Kidney (tissue), 14 donors: ENCODE results near the gene DROSHA. TPM values are rescaled to one million over a fixed set of nuclear protein-coding genes. Genes with fewer than 3 reads are reported as not detected.
"Not testable (repeated sequence)": the region's sequence is repeated elsewhere in the genome, so short reads cannot be mapped to it uniquely, and the experiment has no call there.

Source experiments
- DNase-seq, 5 donors: peaks; one replicate each; pipeline ENCODE4 v3.0.0-alpha.2; 2013 to 2020
- FAIRE-seq: peaks from 2 replicates; lab custom pipeline; 2012; peaks lifted over from hg19 to GRCh38; lab: Jason Lieb, UNC
- H3K27ac ChIP-seq, 2 donors: one replicate each; pipeline ENCODE4 v1.7.0; 2013; ENCODE audit warnings: low read depth in 2 of 2, low read length in 2 of 2, inconsistent platforms in 1 of 2
- H3K27me3 ChIP-seq: one replicate; pipeline ENCODE4 v1.7.1; 2013; ENCODE audit warnings: low read length, inconsistent platforms; ENCODE audit not compliant: control insufficient read depth, insufficient read depth
- H3K36me3 ChIP-seq, 3 donors: one replicate each; pipeline versions ENCODE4 v1.7.0 to v1.7.1; 2013; ENCODE audit warnings: low read length in 3 of 3, control low read depth in 1 of 3, inconsistent platforms in 1 of 3; ENCODE audit not compliant: insufficient read depth in 3 of 3, control insufficient read depth in 2 of 3
- H3K4me1 ChIP-seq, 3 donors: one replicate each; pipeline versions ENCODE4 v1.7.0 to v1.7.1; 2013; ENCODE audit warnings: low read length in 3 of 3, inconsistent platforms in 1 of 3, low read depth in 1 of 3; ENCODE audit not compliant: control insufficient read depth in 2 of 3, insufficient read depth in 2 of 3
- H3K4me3 ChIP-seq, 3 donors: one replicate each; pipeline versions ENCODE4 v1.7.0 to v1.8.1; 2013; ENCODE audit warnings: low read length in 3 of 3, control low read depth in 1 of 3, inconsistent platforms in 1 of 3
- H3K9ac ChIP-seq, 3 donors: one replicate each; pipeline versions ENCODE4 v1.7.0 to v1.7.1; 2013; ENCODE audit warnings: low read length in 3 of 3, control low read depth in 1 of 3, inconsistent platforms in 1 of 3
- H3K9me3 ChIP-seq, 3 donors: one replicate each; pipeline versions ENCODE4 v1.7.0 to v1.7.1; 2013; ENCODE audit warnings: low read length in 3 of 3, control low read depth in 1 of 3, inconsistent platforms in 1 of 3; ENCODE audit not compliant: control insufficient read depth in 2 of 3, insufficient read depth in 1 of 3
- intact Hi-C: fragments of 100-400 bp; cut with DNase I; formaldehyde crosslinking; loops from one replicate; pipeline ENCODE4 v1.11.1; 2022
- polyA plus RNA-seq: library from polyadenylated mRNA; stranded (reverse); fragments of 350-450 nt; fragmentation: Illumina TruSeq; extraction: RNeasy Lipid Tissue Mini Kit (QIAGEN cat#74804); gene quantifications from one replicate; pipeline ENCODE4 v1.2.3, GENCODE V29; 2014; ENCODE audit warnings: low read depth, low replicate concordance; ENCODE audit not compliant: insufficient read depth
- total RNA-seq: library from RNA; stranded (reverse); fragmentation: NEBNext Ultra II Directional; extraction: Animal tissue kit (Norgen Biotek cat#: 25700); gene quantifications from one replicate; pipeline ENCODE4 v1.2.1, GENCODE V29; 2021
- TF ChIP-seq, protein P1 (sequence below): IDR thresholded peaks from 3 replicates; pipeline ENCODE4 v1.5.1; 2012; ENCODE audit warnings: mild to moderate bottlenecking, moderate library complexity, borderline replicate concordance; ENCODE audit not compliant: insufficient read depth; ENCODE audit errors: extremely low read depth
- donor health status: control.
- donor health status: control.
- donor health status: control.
- donor health status: control.
- donor health status: control.
- donor health status: DM: yes; HTN: yes; CAD: no.
- donor health status: Normal renal cell carcinoma (clear cell type).

DROSHA gene
- total and polyA plus RNA-seq, 2 donors from 2014 or later = 39.9 to 51.6 TPM

DNA sequence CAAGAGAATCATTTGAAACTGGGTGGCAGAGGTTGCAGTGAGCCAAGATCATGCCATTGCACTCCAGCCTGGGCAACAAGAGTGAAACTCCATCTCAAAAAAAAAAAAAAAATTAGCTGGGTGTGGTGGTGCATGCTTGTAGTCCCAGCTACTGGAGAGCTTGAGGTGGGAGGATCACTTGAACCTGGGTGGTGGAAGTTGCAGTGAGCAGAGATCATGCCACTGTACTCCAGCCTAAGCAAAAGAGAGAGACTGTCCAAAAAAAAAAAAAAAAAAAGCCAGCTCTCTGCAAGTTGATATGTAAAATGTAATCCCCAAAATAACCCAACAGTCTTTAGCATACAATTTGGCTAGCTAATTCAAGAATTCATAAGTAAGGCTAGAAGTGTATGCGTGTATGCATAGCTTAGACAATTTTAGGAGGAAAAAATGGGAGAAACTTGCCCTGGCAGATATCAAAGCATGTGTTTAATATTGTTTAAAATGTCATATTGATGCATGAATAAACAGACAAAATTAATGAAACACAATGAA lies 36.5 kb upstream of the DROSHA start:
- H3K4me3 ChIP-seq = no peak overlapping the region
- no peaks in the 10 kb centered on the region for H3K27me3 ChIP-seq
- H3K27ac ChIP-seq = no peak overlapping the region
- TF ChIP-seq, protein P1, sequence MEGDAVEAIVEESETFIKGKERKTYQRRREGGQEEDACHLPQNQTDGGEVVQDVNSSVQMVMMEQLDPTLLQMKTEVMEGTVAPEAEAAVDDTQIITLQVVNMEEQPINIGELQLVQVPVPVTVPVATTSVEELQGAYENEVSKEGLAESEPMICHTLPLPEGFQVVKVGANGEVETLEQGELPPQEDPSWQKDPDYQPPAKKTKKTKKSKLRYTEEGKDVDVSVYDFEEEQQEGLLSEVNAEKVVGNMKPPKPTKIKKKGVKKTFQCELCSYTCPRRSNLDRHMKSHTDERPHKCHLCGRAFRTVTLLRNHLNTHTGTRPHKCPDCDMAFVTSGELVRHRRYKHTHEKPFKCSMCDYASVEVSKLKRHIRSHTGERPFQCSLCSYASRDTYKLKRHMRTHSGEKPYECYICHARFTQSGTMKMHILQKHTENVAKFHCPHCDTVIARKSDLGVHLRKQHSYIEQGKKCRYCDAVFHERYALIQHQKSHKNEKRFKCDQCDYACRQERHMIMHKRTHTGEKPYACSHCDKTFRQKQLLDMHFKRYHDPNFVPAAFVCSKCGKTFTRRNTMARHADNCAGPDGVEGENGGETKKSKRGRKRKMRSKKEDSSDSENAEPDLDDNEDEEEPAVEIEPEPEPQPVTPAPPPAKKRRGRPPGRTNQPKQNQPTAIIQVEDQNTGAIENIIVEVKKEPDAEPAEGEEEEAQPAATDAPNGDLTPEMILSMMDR = no peak
- H3K4me1 ChIP-seq = no peaks in the 10 kb centered on the region
- intact Hi-C loops = no loop called here
- FAIRE-seq = no peak
- no peaks in the 10 kb centered on the region for H3K36me3 ChIP-seq
- DNase-seq = no peak
- H3K9me3 ChIP-seq = no peaks in the 10 kb centered on the region
- H3K9ac ChIP-seq = no peak overlapping the region

DNA sequence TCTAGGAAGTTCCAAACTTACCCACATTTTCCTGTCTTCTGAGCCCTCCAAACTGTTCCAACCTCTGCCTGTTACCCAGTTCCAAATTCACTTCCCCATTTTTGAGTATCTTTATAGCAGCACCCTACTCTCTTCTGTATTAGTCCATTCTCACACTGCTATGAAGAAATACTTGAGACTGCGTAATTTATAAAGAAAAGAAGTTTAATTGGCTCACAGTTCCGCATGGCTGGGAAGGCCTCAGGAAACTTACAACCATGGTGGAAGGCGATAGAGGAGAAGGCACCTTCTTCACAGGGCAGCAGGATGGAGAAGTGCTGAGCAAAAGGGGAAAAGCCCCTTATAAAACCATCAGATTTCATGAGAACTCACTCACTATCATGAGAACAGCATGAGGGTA lies 34.5 kb upstream of the DROSHA start:
- H3K4me1 ChIP-seq, H3K27me3 ChIP-seq, FAIRE-seq, H3K9me3 ChIP-seq, H3K4me3 ChIP-seq, H3K27ac ChIP-seq, H3K36me3 ChIP-seq, DNase-seq, intact Hi-C loops, H3K9ac ChIP-seq: not testable (repeated sequence)

DNA sequence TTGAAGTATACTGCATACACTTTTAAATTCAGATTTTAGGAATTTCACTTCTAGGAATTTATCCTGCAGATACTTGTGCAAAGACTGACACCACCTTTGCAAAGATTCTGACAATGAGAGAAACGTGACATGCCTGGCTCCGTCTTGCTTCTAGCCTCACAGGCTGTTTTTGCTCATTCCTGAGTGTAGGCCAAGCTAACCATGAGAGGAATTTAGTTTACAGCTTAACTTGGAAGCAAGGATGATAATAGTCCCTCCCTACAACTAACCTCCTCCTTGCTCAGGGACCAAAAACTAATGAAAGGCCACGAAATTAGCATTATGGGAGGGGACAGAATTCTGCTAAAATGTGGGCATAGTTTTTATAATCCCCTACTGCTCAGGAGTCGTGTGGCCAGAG lies 31.3 kb upstream of the DROSHA start:
- no peaks in the 10 kb centered on the region for H3K4me1 ChIP-seq
- intact Hi-C loops = no loop called here
- no peaks in the 10 kb centered on the region for H3K27me3 ChIP-seq
- no peaks in the 10 kb centered on the region for H3K36me3 ChIP-seq
- TF ChIP-seq, protein P1 = no peak
- no peak for DNase-seq
- no peaks in the 10 kb centered on the region for H3K9me3 ChIP-seq
- no peak overlapping the region for H3K4me3 ChIP-seq
- no peak for FAIRE-seq
- H3K9ac ChIP-seq = no peak overlapping the region
- H3K27ac ChIP-seq = no peak overlapping the region

DNA sequence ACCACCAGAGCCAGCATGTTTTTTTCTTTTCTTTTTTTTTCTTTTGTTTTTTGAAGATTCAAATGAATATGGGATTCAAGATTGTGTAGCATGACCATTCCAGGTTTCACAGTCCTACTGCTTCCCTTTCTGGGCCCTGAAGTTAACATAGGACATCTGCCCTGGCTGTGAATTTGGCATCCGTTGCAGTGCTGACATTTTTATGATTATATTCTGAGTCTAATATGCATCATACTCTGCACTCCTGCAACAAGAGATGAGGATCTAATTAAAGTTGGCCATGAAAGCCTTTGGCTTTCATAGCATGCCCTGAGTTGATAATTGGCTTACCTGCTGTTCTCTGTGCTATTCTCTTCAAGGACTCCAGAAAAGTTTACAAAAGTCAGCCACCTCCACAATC lies 30.1 kb upstream of the DROSHA start:
- H3K36me3 ChIP-seq = no peaks in the 10 kb centered on the region
- H3K4me3 ChIP-seq = no peak overlapping the region
- no peak for FAIRE-seq
- H3K9me3 ChIP-seq = no peaks in the 10 kb centered on the region
- TF ChIP-seq, protein P1 = no peak
- H3K27me3 ChIP-seq = no peaks in the 10 kb centered on the region
- no peaks in the 10 kb centered on the region for H3K4me1 ChIP-seq
- intact Hi-C loops = no loop called here
- H3K27ac ChIP-seq = no peak overlapping the region
- DNase-seq = peak in 1 of 5 donors; percentile 28
- H3K9ac ChIP-seq = no peak overlapping the region
